ENCODE measurements around the gene TMEM63B. TPM values are rescaled to one million over a fixed set of nuclear protein-coding genes. Genes with fewer than 3 reads are reported as not detected.
"Not testable (repeated sequence)": the region's sequence is repeated elsewhere in the genome, so short reads cannot be mapped to it uniquely, and the experiment has no call there.

Gene TMEM63B
- total and polyA plus RNA-seq, 5 donors from 2014 or later = 1.3 to 20.5 (median 1.4) TPM

- H3K27ac ChIP-seq (ENCODE audit: insufficient read depth, low read length, poor library complexity, severe bottlenecking); H3K27me3 ChIP-seq (ENCODE audit: control insufficient read depth, insufficient read depth, low read length); H3K4me3 Mint-ChIP-seq; H3K9me3 ChIP-seq (ENCODE audit: control insufficient read depth in 2 of 2, low read length in 2 of 2); H3K36me3 ChIP-seq (ENCODE audit: control insufficient read depth, insufficient read depth, low read length); DNase-seq; H3K4me1 Mint-ChIP-seq; H3K4me3 ChIP-seq (ENCODE audit: low read depth, low read length); H3K27me3 Mint-ChIP-seq; H3K4me1 ChIP-seq (ENCODE audit: control insufficient read depth, insufficient read depth, low read length, poor library complexity, severe bottlenecking); H3K9me3 Mint-ChIP-seq; ATAC-seq (ENCODE audit: low read depth in 2 of 2): not testable (repeated sequence)
- peaks cover 17% of the 10 kb centered on the region for H3K36me3 Mint-ChIP-seq
- peak overlapping the region in 1 of 3 donors; percentile 35 for H3K27ac Mint-ChIP-seq
These were observed 36.0 kb upstream of the TMEM63B start for GRCh38 chr6:44091356-44091755.

- Histone ChIP-seq H3K36me3 (ENCODE audit: control insufficient read depth, insufficient read depth, low read length) (no peaks in the 10 kb centered on the region), H3K27ac (ENCODE audit: insufficient read depth, low read length, poor library complexity, severe bottlenecking) (no peak overlapping the region), H3K9me3 (ENCODE audit: control insufficient read depth in 2 of 2, low read length in 2 of 2) (no peaks in the 10 kb centered on the region), H3K27me3 (ENCODE audit: control insufficient read depth, insufficient read depth, low read length) (no peaks in the 10 kb centered on the region), H3K4me1 (ENCODE audit: control insufficient read depth, insufficient read depth, low read length, poor library complexity, severe bottlenecking) (no peaks in the 10 kb centered on the region), H3K4me3 (ENCODE audit: low read depth, low read length) (no peak overlapping the region)
- Mint-ChIP-seq H3K9me3 (no peaks in the 10 kb centered on the region), H3K36me3 (peaks cover 17% of the 10 kb centered on the region), H3K4me3 (no peak overlapping the region), H3K4me1 (peaks cover 0 to 4% (median 2%) of the 10 kb centered on the region in 4 donors), H3K27me3 (no peaks in the 10 kb centered on the region), H3K27ac (no peak overlapping the region)
- ATAC-seq (ENCODE audit: low read depth in 2 of 2) (no peak), DNase-seq (no peak)
These were observed 35.1 kb upstream of the TMEM63B start for GRCh38 chr6:44091981-44092884.

- H3K9me3 ChIP-seq (ENCODE audit: control insufficient read depth in 2 of 2, low read length in 2 of 2) = no peaks in the 10 kb centered on the region
- no peak overlapping the region for H3K27ac Mint-ChIP-seq
- H3K4me3 Mint-ChIP-seq = no peak overlapping the region
- no peak for ATAC-seq (ENCODE audit: low read depth in 2 of 2)
- H3K27ac ChIP-seq (ENCODE audit: insufficient read depth, low read length, poor library complexity, severe bottlenecking) = no peak overlapping the region
- no peaks in the 10 kb centered on the region for H3K27me3 ChIP-seq (ENCODE audit: control insufficient read depth, insufficient read depth, low read length)
- peaks cover 0 to 10% (median 2%) of the 10 kb centered on the region in 4 donors for H3K4me1 Mint-ChIP-seq
- H3K9me3 Mint-ChIP-seq = no peaks in the 10 kb centered on the region
- peaks cover 17% of the 10 kb centered on the region for H3K36me3 Mint-ChIP-seq
- no peak for DNase-seq
- no peak overlapping the region for H3K4me3 ChIP-seq (ENCODE audit: low read depth, low read length)
- H3K4me1 ChIP-seq (ENCODE audit: control insufficient read depth, insufficient read depth, low read length, poor library complexity, severe bottlenecking) = no peaks in the 10 kb centered on the region
- no peaks in the 10 kb centered on the region for H3K36me3 ChIP-seq (ENCODE audit: control insufficient read depth, insufficient read depth, low read length)
- H3K27me3 Mint-ChIP-seq = no peaks in the 10 kb centered on the region
These were observed 34.3 kb upstream of the TMEM63B start for GRCh38 chr6:44093066-44093465.

GRCh38 chr6:44093750-44094402, 33.5 kb upstream of the TMEM63B start:
- peaks cover 17% of the 10 kb centered on the region for H3K36me3 Mint-ChIP-seq
- ATAC-seq (ENCODE audit: low read depth in 2 of 2) (no peak), DNase-seq (no peak)
- Histone ChIP-seq H3K27ac (ENCODE audit: insufficient read depth, low read length, poor library complexity, severe bottlenecking) (no peak overlapping the region), H3K4me3 (ENCODE audit: low read depth, low read length) (no peak overlapping the region), H3K4me1 (ENCODE audit: control insufficient read depth, insufficient read depth, low read length, poor library complexity, severe bottlenecking) (no peaks in the 10 kb centered on the region), H3K27me3 (ENCODE audit: control insufficient read depth, insufficient read depth, low read length) (no peaks in the 10 kb centered on the region), H3K9me3 (ENCODE audit: control insufficient read depth in 2 of 2, low read length in 2 of 2) (no peaks in the 10 kb centered on the region), H3K36me3 (ENCODE audit: control insufficient read depth, insufficient read depth, low read length) (no peaks in the 10 kb centered on the region)
- peak overlapping the region in 1 of 4 donors; percentile 71 for H3K4me3 Mint-ChIP-seq
- no peaks in the 10 kb centered on the region for H3K27me3 Mint-ChIP-seq
- H3K27ac Mint-ChIP-seq = peak overlapping the region in 2 of 3 donors; percentile 7 to 52
- H3K9me3 Mint-ChIP-seq = no peaks in the 10 kb centered on the region
- peaks cover 0 to 10% (median 2%) of the 10 kb centered on the region in 4 donors for H3K4me1 Mint-ChIP-seq

- H3K27ac Mint-ChIP-seq = peak overlapping the region in 1 of 3 donors; percentile 52
- peaks cover 0 to 10% (median 3%) of the 10 kb centered on the region in 4 donors for H3K4me1 Mint-ChIP-seq
These were observed 32.7 kb upstream of the TMEM63B start for GRCh38 chr6:44094403-44095242.

GRCh38 chr6:44095243-44095623, 32.1 kb upstream of the TMEM63B start:
- H3K9me3 ChIP-seq (ENCODE audit: control insufficient read depth in 2 of 2, low read length in 2 of 2); H3K4me3 ChIP-seq (ENCODE audit: low read depth, low read length); H3K27ac ChIP-seq (ENCODE audit: insufficient read depth, low read length, poor library complexity, severe bottlenecking); H3K4me1 Mint-ChIP-seq; DNase-seq; H3K4me3 Mint-ChIP-seq; H3K27me3 ChIP-seq (ENCODE audit: control insufficient read depth, insufficient read depth, low read length); H3K27ac Mint-ChIP-seq; ATAC-seq (ENCODE audit: low read depth in 2 of 2); H3K4me1 ChIP-seq (ENCODE audit: control insufficient read depth, insufficient read depth, low read length, poor library complexity, severe bottlenecking); H3K27me3 Mint-ChIP-seq; H3K9me3 Mint-ChIP-seq; H3K36me3 ChIP-seq (ENCODE audit: control insufficient read depth, insufficient read depth, low read length): not testable (repeated sequence)
- H3K36me3 Mint-ChIP-seq = peaks cover 17% of the 10 kb centered on the region

More at GRCh38 chr6:44094403-44095242, 32.7 kb upstream of the TMEM63B start:
- H3K27me3 Mint-ChIP-seq = no peaks in the 10 kb centered on the region
- ATAC-seq (ENCODE audit: low read depth in 2 of 2) (no peak), DNase-seq (no peak)
- H3K36me3 Mint-ChIP-seq = peaks cover 17% of the 10 kb centered on the region
- H3K27ac ChIP-seq (ENCODE audit: insufficient read depth, low read length, poor library complexity, severe bottlenecking) = no peak overlapping the region
- H3K9me3 ChIP-seq (ENCODE audit: control insufficient read depth in 2 of 2, low read length in 2 of 2) = no peaks in the 10 kb centered on the region
- no peaks in the 10 kb centered on the region for H3K9me3 Mint-ChIP-seq
- H3K36me3 ChIP-seq (ENCODE audit: control insufficient read depth, insufficient read depth, low read length) = no peaks in the 10 kb centered on the region
- H3K27me3 ChIP-seq (ENCODE audit: control insufficient read depth, insufficient read depth, low read length) = no peaks in the 10 kb centered on the region
- H3K4me3 ChIP-seq (ENCODE audit: low read depth, low read length) = no peak overlapping the region
- H3K4me3 Mint-ChIP-seq = no peak overlapping the region
- H3K4me1 ChIP-seq (ENCODE audit: control insufficient read depth, insufficient read depth, low read length, poor library complexity, severe bottlenecking) = no peaks in the 10 kb centered on the region

DNA sequence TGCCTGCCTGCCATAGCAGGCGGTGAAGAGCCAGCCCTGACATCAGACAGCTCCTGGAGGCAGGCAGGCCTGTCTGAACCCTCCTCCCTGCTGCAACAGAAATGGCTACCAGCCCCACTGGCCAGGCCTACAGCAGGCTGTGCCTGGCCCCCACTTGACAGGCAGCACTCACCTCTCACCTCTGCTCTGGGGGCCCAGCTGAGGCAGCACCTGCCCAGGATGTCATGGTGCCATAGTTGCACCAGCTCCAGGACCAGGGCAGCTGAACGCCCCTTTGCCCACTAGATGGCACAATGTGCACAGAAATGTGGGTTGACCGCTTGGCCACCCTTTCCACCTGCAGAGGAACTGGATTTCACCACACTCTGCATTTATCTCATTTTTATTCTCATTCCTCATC, 30.7 kb upstream of the TMEM63B start:
- Histone ChIP-seq H3K27ac (ENCODE audit: insufficient read depth, low read length, poor library complexity, severe bottlenecking) (no peak overlapping the region), H3K36me3 (ENCODE audit: control insufficient read depth, insufficient read depth, low read length) (no peaks in the 10 kb centered on the region), H3K4me3 (ENCODE audit: low read depth, low read length) (no peak overlapping the region), H3K4me1 (ENCODE audit: control insufficient read depth, insufficient read depth, low read length, poor library complexity, severe bottlenecking) (no peaks in the 10 kb centered on the region), H3K27me3 (ENCODE audit: control insufficient read depth, insufficient read depth, low read length) (no peaks in the 10 kb centered on the region), H3K9me3 (ENCODE audit: control insufficient read depth in 2 of 2, low read length in 2 of 2) (no peaks in the 10 kb centered on the region)
- DNase-seq (peak; percentile 63 to 77 (median 72)), ATAC-seq (ENCODE audit: low read depth in 2 of 2) (peak; percentile 80 to 86)
- Mint-ChIP-seq H3K27ac (peak overlapping the region in 1 of 3 donors; percentile 72), H3K36me3 (peaks cover 17% of the 10 kb centered on the region), H3K4me3 (no peak overlapping the region), H3K4me1 (peaks cover 0 to 10% (median 3%) of the 10 kb centered on the region in 4 donors), H3K27me3 (no peaks in the 10 kb centered on the region), H3K9me3 (no peaks in the 10 kb centered on the region)

Measured in CD4-positive, CD25-positive, alpha-beta regulatory T cell (primary cell).